Posterior cingulate gyrus (tissue), 11 donors: ENCODE data around the gene CMTM8.
A peak's percentile ranks its signal among the peaks of the same experiment; 100 is the strongest.
"Not testable (repeated sequence)": the region's sequence is repeated elsewhere in the genome, so short reads cannot be mapped to it uniquely, and the experiment has no call there.

Source experiments
- DNase-seq, 10 donors: peaks; one replicate each; pipeline versions ENCODE4 v3.0.0 to v3.0.0-alpha.2; 2020 to 2021; ENCODE audit warnings: mixed read lengths in 3 of 10
- intact Hi-C: fragments of 100-400 bp; cut with DNase I; formaldehyde crosslinking; loops from one replicate; pipeline ENCODE4 v1.15.1; 2023

The CMTM8 gene

GRCh38 chr3:32372213-32372490, 133.7 kb downstream of the CMTM8 start:
- DNase-seq = no peak
- intact Hi-C loops = loop anchor here (10.0 kb wide), 1 partner anchor 293 kb away; no protein-coding TSS in a partner anchor

GRCh38 chr3:32373276-32373675, 134.8 kb downstream of the CMTM8 start:
- no peak for DNase-seq
- intact Hi-C loops = loop anchor here (10.0 kb wide), 1 partner anchor 292 kb away; no protein-coding TSS in a partner anchor

- DNase-seq = no peak
These were observed 135.4 kb downstream of the CMTM8 start for GRCh38 chr3:32373844-32374243.

DNA sequence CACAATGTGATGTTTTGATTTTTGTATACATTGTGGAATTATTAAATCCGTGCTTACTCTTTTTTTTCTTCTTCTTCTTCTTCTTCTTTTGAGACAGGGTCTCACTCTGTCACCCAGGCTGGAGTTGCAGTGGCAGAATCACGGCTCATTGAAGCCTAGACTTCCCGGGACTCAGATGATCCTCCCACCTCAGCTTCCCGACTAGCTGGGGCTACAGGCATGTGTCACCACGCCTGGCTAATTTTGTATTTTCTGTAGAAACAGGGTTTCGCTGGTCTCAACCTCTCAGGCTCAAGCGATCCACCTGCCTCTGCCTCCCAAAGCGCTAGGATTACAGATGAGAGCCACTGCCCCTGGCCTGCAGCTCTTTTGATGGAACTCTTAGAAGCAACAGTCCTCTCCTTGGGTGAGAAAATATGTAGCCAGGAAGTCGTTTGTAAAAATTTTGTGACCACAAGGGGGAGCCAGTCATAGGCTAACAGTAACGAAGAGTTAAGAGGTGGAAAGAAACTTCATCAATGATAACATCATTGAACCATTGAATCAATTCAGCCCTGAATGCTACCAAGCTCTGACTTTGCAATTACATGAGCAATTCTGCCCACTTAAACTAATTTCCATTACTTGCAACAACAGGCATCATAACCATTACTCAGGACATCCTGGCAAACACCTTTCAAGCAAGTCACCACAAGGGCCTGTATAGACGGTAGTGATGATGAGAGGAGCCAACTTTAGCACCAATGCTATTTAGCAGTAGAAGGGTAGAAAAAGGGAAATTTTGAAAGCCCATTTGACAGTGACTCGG, 136.5 kb downstream of the CMTM8 start:
- intact Hi-C loops = loop anchor here (5.0 to 10.0 kb wide), 2 partner anchors 92 to 290 kb away; no protein-coding TSS in a partner anchor
- peak in 3 of 10 donors; percentile 25 to 40 (median 34) for DNase-seq

More at GRCh38 chr3:32373844-32374243, 135.4 kb downstream of the CMTM8 start:
- intact Hi-C loops = loop anchor here (10.0 kb wide), 1 partner anchor 291 kb away; no protein-coding TSS in a partner anchor

- intact Hi-C loops = loop anchor here (5.0 to 10.0 kb wide), 2 partner anchors 92 to 289 kb away; no protein-coding TSS in a partner anchor
- DNase-seq = no peak
These were observed 137.1 kb downstream of the CMTM8 start for GRCh38 chr3:32375596-32375930.

DNA sequence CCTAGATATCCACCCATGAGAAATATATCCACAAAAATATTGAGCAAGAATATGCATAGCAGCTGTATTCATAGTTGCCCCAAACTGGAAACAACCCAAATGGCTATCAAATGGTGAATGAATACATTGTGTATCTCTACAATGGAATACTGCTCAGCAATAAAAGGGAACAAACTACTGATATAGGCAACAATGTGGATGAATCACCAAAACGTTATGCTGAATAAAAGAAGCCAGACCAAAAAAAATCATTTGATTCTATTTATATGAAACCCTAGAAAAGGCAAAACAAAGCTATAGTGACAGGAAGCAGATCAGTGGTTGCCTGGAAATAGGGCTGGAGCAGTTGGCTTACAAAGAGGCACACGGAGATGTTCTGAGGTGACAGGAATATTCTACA, 137.6 kb downstream of the CMTM8 start:
- intact Hi-C loops = loop anchor here (5.0 to 10.0 kb wide), 2 partner anchors 91 to 289 kb away; no protein-coding TSS in a partner anchor
- DNase-seq = no peak

GRCh38 chr3:32379831-32380500, 141.5 kb downstream of the CMTM8 start:
- intact Hi-C loops = loop anchor here (5.0 to 10.0 kb wide), 2 partner anchors 87 to 285 kb away; no protein-coding TSS in a partner anchor
- no peak for DNase-seq

DNA sequence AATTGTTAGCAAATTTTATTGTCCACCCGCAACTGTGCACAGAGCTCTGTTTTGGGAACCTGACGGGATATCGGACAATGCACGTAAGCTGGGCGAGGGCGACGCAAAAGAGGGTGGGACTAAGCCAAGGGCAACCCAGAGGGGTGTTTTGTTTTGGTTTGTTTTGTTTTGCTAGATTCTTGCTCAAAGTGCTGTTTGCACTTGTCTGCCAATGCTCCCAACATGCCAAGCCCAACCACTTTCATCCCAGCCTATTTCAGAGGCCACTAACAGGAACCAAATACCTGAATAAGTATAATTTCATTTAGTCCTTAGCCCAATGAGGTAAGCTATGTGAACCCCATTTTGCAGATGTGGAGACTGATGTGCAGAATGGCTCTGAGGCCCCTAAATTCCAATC, 143.4 kb downstream of the CMTM8 start:
- intact Hi-C loops = no loop called here
- DNase-seq = no peak

DNA sequence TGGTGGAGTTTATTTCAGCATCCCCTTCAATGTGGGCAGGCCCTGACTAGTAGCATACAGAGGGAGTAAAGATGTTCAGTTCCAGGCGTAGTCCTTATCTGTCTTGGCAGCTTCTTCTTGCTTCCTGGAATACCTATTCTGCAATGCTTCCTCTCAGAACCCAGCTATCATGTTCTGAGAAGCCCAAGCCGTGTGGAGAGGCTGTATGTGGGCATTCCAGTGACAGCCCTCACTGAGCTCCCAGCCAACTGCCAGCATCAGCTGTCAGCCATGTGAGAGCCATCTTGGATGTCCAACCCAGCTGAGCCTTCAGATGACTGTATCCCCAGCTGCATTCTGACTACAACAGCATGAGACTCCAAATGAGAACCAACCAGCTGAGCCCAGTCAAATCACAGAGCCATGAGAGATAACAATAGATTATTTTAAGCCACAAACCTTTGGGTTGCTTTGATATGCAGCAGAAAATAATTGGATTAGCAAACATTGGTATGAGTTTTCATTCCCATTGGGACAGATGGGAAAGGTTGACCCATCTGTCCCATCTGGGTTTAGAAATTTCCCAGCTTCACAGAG, 144.7 kb downstream of the CMTM8 start:
- intact Hi-C loops = no loop called here
- DNase-seq = no peak

DNA sequence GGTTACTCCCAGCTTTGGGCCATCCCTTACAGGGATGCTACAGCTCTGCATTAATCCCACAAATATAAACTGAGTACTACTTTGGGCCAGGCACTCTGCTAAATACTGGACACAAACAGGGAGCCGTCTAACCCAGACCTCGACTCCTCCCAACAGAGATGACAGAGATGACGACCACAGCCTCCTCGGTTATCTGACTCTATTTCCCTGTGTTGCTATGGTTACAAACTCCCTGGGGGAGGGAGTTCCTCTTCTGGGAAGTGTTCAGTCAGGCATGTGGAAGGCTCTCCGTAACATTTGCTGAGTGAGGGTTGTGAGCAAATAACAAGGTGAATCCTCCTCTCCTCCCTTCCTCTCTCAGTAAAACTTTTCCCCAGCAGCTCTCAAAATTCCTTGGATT, 146.5 kb downstream of the CMTM8 start:
- DNase-seq = no peak
- intact Hi-C loops = no loop called here

DNA sequence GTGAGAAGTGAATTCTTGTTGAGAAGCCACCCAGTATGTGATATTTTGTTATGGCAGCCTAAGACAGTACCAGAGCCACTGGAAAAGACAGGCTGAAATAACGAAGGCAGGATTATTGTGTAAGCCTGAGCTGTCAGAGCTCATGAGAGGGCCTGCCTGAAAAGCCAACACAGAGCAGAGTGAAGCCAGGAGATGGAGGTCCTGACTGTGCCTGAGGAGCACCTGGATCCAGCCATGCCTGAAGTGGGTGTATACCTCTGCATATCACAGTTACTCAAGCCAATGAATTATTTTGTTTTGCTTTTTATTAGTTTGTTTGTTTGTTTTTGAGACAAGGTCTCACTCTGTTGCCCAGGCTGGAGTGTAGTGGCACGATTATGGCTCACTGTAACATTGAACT, 149.0 kb downstream of the CMTM8 start:
- no peak for DNase-seq
- intact Hi-C loops = no loop called here

GRCh38 chr3:32389577-32389976, 151.1 kb downstream of the CMTM8 start:
- intact Hi-C loops, DNase-seq: not testable (repeated sequence)

GRCh38 chr3:32391643-32392535, 153.4 kb downstream of the CMTM8 start, which contains the start of gene CMTM7:
Gene CMTM7 (plus strand): TSS chr3:32391853. CDS start chr3:32391907, 54 bp downstream.
- intact Hi-C loops = no loop called here
- DNase-seq = peak in 3 of 10 donors; percentile 14 to 81 (median 24)

DNA sequence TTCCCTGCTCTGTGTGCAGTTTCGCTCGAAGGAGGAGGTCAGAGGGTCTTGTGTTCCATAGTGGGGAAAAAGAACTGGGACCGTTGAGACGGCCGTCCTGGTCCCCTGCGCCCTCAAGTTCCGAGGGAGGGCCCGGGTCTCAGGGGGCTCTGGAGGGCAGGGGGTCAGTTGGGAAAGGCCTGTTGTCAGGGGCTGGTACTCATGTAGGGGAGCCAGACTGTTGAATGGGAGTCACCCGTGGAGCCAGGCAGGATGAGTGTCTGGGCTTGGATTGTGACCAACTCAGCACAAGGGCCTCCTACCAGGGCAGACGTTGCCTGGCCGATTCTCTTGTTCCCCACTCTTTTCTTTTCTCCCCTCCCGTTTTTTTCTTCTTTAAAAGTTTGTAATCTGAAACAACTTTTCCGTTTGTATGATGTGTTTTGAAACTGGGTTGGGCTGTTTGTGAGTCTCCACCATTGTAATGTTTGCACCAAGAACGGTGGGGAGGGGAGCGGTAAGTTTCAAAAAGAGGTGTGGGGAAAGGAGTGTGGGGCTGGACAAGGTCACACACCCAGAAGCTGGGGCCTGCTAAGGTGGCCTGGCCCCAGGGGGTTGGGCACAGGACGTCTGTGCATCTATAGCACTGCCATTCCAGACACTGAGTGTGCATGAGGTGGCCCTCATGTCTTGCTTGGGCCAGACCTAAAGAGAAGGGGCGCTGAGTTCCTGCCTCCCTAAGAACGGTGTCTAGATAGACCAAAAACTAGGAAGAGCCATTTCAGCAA, 154.2 kb downstream of the CMTM8 start:
- no peak for DNase-seq
- intact Hi-C loops = no loop called here

DNA sequence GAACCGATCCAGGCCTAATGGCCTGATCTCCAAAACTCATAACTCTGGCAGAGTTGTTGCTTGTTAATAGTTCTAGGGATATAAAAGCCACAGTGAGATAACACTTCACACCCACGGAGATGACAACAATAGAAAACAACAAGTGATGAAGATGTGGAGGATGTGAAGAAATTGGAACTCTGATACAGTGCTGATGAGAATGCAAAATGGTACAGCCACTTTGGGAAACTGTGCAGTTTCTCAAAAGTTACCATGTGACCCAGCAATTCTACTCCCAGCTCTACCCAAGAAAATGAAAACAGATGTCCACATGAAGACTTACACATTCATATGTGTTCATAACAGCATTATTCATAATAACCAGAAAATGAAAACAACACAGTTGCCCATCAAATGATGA, 157.0 kb downstream of the CMTM8 start:
- DNase-seq = no peak
- intact Hi-C loops = loop anchor here (5.0 kb wide), 1 partner anchor 98 kb away; no protein-coding TSS in a partner anchor

DNA sequence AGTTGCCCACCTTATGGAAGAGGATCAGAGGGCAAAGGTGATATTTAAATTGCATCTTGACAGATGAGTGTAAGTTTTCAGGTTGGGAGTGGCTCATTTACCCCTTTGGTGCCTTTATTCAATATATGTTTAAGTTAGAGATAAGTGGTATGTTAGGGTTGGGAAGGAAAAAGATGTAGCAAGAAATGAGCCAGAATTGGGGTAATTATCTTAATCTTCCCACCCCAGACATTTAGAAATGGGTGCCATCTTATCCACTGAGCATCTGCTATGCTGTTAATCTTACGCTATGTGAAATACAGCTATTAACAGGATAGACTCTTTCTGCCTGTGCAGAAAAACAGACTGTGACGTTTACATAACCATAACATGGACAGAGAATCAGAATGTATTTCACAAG, 159.5 kb downstream of the CMTM8 start:
- no peak for DNase-seq
- intact Hi-C loops = loop anchor here (5.0 kb wide), 1 partner anchor 101 kb away; no protein-coding TSS in a partner anchor

- intact Hi-C loops = loop anchor here (5.0 kb wide), 1 partner anchor 101 kb away; no protein-coding TSS in a partner anchor
- no peak for DNase-seq
These were observed 160.1 kb downstream of the CMTM8 start for GRCh38 chr3:32398531-32398930.

DNA sequence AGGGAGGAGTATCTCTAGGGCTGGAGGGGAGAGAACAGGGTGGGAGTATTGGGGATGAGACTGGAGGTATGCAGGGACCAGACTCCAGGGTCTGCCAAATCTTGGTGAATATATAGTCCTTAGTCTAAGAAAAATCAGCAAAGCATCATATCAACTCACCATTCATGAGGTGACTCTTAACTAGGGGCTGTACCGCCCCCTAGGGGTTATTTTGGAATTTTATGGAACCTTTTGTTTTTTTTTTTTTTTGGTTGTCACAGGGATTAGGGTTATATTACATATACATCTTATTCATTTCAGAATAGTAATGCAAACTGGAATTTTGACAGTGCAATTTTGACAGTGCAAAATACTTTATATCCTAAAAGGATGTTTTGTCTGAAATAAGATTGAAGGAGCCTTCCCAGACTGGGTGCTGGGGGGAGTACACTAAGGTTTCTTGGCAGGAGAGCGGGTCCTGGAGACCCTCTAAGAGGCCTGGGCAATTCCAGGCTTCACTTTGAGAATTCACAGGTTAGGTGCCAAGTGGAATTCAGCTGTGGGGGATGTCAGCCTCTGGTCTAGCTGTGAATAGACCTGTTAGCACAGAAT, 160.6 kb downstream of the CMTM8 start:
- intact Hi-C loops = loop anchor here (5.0 kb wide), 1 partner anchor 102 kb away; no protein-coding TSS in a partner anchor
- no peak for DNase-seq

DNA sequence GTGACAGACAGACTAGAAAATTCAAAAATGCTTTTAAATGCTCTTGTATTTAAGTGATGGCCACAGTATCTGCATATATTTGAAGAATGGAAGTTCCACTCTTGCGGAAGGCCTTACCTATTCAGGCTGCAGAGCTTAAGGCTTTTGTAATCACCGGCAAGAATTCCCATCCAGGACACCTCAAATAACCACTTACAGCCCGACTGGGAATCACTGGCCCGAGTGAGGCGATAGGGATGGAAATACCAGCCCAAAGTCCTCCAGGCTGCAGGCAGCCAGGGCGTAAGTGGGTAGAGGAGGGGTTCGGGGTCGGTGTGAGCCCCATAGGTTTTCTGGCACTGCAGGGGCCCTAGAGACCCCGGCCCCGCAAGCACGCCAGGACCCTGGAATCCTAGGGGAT, 162.6 kb downstream of the CMTM8 start:
- DNase-seq = no peak
- intact Hi-C loops = no loop called here
